Measurements from ENCODE around the gene WWC2. TPM values are rescaled to one million over a fixed set of nuclear protein-coding genes. Genes with fewer than 3 reads are reported as not detected.
"Not testable (repeated sequence)": the region's sequence is repeated elsewhere in the genome, so short reads cannot be mapped to it uniquely, and the experiment has no call there.

Gene WWC2
- total RNA-seq, 1 donor from 2014 or later, result 0.05 TPM

DNA sequence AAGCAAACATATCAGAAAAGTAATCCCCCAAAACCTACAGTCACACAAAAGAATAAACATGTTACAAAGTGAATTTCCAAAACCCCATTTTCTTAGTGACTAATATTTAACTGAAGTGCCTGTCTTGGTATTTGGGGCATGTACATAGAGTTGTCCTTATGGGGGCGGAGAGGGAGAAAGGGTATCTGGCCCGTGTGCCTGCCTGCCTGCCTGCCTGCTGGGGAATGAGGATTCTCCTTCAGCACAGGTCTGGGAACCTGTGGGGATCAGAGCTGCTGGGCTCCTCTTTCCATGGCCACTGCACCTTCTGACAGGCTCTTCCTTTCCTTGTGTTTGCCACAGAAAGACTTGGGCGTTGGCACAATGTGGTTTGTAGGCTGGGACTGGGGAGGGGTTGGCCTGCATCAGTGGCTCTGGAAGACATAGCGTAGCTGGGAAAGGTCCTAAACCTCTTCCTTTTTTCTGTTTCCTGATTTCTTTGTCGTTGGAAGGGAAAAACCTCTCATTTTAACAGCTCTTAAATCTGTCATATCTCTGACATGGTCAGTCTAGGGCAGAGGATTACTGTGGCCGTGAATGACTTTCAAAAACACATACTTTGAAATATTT, 94.8 kb downstream of the WWC2 start:
- intact Hi-C loops (cut with micrococcal nuclease), result not testable (repeated sequence)

DNA sequence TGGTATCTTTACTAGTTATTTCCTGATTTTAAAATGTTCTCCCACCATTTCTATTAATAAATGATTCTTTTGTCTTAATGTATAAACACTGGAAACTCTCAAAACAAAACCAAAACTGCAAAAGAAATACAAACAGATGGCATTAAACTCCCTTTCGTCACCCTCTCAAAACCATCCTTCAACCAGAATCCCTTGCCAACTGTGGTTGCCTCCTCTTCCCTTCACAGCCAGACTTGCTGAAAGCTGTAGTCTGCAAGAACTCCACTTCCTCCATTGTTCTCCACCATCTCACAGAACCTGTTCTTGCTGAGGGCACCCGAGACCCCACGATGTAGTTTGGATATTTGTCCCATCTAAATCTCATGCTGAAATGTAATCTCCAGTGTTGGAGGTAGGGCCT, 96.5 kb downstream of the WWC2 start:
- intact Hi-C loops (cut with micrococcal nuclease), result no loop called here

DNA sequence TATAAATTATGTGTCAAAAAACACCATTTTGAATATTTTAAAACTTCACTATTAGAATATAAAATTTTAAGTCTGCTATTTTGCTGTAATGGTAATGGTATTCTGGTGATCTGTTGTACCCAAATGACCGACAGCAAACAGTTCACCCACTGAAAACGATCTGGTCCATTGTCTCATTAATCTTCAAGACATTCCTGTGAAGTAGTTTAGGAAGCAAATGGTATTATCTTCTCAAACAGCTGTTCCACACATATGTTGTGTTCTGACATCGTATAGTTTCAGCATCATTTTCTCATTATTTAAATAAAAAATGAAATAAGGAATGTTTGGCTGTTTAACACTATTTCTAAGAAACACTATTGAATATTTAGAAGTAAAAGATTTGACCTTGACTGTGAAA, 98.1 kb downstream of the WWC2 start:
- intact Hi-C loops (cut with micrococcal nuclease), result no loop called here

DNA sequence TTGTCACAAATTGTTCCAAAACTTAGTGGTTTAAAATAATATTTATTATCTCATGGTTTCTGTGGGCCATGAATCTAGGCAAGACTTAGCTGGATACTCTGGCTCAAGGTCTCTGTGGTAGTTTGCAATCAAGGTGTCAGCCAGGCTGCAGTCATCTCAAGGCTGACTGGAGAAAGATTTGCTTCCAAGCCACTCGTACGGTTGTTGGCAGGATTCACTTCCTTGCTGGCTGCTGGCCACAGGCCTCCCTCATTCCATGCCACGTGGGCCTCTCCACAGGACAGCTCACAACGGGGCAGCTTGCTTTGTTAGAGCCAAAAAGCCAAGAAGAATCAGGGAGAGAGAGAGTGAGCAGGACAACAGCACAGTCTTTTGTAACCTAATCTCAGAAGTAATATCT, 101.4 kb downstream of the WWC2 start:
- intact Hi-C loops (cut with micrococcal nuclease), result no loop called here

DNA sequence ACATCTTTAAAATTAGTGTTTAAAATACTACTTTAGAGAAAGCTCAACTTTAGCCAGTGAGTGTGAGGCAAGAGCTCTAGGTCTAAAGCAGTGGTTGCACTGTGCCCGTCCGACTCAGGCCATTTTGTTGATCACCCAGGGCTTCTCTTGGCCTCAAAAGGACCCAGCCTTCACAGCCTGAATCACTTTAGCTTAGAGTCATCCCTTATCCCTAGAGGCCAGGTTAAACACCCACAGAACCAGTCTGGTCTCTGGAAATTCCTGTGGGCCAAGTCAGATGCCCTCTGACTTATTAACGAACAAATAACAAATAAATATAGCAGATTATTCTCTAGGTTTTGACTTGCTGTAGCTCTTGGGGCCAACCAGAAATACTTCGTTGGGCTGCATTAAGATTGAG, 102.3 kb downstream of the WWC2 start:
- intact Hi-C loops (cut with micrococcal nuclease), result no loop called here

DNA sequence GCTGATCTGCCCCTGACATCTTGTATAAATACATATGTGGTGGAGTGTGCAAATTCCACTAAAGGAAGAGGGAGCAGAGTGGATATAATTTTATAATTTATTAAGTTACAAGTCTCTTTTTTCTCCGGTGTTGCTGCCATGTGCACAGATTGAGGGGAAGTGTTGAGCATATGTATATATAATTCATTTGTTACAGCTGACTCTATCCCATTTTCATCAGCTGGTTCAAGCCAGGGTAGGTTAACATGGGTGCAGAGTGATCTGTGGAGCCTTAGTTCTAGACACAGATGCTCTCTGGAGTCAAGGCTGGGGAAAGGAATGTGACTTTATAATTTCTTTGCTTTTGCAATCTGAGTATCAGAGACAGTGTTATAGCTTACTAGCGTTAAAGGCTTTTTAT, 103.5 kb downstream of the WWC2 start:
- intact Hi-C loops (cut with micrococcal nuclease), result no loop called here

DNA sequence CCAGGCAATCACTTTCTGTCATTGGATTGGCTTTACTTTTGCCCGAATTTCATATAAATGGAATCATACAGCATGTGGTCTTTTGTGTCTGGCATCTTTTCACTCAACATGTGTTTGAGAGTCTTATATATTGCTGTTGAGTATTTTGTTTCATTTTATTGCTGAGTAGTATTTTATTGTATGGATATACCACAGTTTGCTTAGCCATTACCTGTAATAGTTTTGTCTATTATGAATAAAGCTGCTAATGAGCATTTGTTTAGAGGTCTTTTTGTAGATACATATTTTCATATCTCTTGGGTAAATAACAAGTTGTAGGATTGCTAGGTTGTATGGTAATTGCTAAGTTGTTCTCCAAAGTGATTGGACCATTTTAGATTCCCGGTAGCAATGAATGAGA, 105.7 kb downstream of the WWC2 start:
- intact Hi-C loops (cut with micrococcal nuclease), result no loop called here

DNA sequence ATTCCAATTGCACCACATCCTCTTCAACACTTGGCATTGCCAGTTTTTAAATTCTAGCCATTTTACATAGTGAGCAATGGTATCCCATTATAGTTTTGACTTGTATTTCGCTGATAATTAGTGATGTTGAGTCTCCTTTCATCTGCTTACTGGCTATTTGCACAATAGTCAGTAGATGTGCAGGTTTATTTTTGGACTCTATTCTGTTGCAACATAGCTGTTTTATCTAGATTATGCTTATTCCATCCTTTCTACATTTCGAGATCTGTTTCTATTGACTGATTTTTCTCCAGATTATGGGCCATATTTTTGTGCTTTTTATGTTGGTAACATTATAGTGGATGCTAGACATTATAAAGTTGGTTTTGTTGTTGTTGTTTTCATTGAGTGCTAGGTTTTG, 106.1 kb downstream of the WWC2 start:
- intact Hi-C loops (cut with micrococcal nuclease), result no loop called here

DNA sequence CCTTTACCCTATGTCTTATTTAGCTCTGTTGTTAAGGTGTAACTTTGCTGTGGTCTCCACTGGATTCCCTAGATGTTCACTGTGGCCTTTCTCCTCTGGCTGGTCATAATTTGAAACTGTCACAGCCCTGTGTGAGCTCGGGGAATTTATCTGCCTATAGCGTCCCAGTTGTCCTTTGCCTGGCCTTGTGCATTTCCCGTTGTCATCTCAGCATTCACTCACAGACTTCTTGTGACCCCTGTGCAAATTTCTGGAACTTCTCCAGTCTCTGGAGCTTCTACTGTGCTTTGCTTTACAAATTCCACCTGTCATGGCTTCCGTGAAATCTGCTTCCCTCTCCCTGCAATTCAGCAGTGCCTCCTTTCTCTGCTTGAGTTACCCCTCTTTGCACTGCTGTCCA, 106.7 kb downstream of the WWC2 start:
- intact Hi-C loops (cut with micrococcal nuclease), result no loop called here

DNA sequence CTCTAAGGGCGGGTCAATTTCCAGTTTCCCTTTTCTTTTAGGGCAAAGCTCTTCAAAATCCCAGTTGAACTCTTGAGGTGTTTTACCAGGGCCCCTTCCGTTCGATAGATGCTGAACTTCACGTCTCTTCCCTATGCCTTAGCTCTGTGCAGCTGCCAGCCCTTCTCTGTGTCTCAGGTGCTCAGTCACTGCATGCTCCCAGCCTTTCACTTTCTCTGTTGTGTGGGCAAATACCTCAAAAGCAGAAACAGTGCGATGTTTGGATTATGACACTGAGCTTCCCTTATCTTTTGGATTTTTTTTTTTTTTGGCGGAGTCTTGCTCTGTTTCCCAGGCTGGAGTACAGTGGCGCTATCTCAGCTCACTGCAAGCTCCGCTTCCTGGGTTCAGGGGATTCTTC, 112.5 kb downstream of the WWC2 start:
- intact Hi-C loops (cut with micrococcal nuclease), result no loop called here

DNA sequence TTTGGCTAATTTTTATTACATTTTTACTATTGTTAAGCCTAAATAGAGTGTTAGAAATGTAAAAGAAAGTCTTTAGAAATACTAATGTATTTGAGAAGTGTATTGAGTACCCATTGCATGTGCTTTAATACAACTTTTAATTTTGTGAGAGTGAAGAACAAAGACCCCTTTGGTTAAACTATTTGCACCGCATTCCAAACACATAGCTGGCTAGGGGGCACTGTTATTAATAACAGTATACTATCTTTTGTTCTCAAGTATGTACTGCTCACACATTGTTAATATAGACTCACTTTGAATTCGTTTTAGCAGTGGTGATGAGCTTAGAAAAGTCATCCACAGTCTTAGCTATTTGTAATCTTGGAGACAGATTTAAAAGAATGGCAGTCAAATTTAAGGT, 114.9 kb downstream of the WWC2 start:
- intact Hi-C loops (cut with micrococcal nuclease), result no loop called here

DNA sequence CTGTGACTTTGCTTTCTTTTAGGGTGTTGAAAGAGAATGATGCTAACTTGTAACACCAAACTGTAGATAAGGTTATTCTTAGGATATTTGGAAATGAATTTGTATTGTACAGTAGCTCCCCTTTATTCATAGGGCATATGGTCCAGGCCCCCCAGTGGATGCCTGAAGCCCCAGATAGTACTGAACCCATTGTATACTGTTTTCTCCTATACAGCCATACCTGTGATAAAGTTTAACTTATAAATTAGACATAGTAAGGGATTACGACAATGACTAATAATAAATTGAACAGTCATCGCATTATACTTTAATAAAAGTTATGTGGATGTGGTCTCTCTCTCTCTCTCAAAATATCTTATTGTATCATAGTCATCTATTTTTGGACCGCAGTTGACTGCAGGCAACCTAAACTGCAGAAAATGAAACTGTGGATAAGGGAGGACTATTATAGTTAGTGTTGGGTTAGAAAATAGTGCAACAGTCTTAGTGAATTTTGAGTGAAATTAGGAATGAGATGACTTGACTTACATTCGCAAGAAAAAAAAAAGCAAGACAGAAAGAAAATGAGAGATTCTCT, 115.9 kb downstream of the WWC2 start:
- intact Hi-C loops (cut with micrococcal nuclease), result no loop called here

DNA sequence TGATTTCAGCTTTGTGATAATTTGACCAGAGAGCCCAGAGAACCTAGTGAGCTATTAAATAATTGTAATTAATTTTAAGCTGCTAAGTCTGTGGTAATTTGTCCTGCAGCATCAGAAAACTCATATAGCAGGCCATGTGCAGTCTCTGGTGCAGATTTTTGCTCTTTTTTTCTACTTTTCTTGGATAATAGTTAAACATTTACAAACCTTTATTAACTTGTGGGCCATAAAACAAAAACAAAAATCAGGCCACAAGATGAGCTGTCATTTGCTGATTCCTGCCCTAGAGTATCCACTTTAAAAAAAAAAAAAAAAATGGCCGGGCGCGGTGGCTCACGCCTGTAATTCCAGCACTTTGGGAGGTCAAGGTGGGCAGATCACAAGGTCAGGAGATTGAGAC, 121.2 kb downstream of the WWC2 start:
- intact Hi-C loops (cut with micrococcal nuclease), result no loop called here

DNA sequence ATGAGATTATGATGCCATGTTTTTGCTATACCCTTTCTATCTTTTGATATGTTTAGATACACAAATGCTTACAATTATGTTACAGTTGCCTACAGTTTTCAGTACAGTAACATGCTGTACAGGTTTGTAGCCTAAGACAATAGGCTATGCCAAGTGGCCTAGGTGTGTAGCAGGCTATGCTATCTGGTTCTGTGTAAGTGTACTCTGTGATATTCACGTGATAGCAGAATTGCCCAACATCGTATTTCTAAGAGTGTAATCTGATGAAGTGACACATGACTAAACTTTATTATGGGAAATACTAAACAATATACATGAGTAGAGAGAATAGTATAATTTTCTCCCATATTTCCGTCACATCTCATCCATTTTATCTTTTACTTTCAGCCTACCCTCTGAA, 124.0 kb downstream of the WWC2 start:
- intact Hi-C loops (cut with micrococcal nuclease), result no loop called here

DNA sequence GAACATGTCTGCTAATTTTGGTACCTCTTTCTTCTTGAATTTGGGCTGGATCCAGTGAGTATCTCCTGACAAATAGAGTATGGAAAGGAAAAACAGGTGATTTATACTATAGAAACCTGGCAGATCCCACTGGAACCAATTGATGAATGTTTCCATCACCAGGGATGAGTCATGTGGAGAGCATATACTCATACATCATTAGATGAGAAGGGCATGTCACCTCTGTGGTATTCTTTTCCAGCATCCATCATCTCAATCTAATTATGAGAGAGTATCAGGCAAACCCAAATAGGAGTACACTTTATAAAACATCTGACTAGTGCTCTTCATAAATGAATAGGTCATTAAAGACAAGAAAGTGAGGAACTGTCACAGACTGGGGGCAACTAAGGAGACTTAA, 130.3 kb downstream of the WWC2 start:
- intact Hi-C loops (cut with micrococcal nuclease), result no loop called here

DNA sequence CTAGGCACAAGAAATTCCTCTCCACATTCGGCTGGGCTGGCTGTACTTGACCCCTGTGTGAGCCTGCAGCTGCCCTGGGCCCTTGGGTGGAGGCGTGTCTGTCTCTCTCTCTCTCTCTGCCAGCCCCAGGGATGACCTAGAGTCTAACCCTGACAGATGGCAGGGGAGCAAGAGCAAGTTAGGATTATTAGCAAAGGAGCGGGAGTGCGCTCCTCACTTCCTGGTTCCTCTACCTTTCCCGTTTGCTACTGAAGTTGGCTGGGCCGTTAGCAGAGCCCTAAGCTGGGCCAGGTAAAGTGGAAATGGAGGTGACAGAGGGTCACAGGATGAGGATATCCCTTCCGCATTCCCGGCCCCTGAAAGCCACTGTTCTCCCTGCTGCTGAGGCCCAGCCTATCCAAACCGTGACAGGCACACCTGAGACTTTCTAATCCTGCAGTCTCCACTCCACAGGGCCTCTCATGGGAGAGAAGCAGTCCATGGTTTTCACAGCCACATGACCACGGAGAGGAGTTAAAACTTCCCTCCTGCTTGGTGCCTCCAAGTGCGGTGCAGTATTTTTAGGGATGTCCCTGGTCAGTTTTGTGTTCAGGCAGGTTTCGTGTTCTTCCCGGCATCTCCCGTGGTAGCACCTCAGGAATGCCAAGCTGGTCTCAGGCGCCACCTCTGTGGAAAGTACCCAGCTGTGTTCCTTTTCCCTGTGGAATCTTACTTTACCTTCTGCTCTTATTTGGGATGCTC, 141.7 kb downstream of the WWC2 start:
- intact Hi-C loops (cut with micrococcal nuclease), result no loop called here

DNA sequence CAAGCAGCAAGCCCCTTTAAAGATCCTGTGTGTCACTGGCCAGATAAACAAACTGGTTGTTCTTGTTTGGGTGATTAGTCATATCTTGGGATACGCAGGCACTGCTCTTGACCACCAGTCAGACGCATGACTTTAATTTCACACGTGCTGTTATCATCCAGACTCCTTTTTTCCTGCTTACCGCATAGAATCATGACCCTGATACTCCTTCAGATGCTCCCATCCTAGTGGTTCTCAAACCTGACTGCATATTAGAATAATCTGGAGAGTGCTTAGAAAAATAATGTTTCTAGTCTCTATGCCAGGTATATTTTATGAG, 142.2 kb downstream of the WWC2 start:
- intact Hi-C loops (cut with micrococcal nuclease), result no loop called here

DNA sequence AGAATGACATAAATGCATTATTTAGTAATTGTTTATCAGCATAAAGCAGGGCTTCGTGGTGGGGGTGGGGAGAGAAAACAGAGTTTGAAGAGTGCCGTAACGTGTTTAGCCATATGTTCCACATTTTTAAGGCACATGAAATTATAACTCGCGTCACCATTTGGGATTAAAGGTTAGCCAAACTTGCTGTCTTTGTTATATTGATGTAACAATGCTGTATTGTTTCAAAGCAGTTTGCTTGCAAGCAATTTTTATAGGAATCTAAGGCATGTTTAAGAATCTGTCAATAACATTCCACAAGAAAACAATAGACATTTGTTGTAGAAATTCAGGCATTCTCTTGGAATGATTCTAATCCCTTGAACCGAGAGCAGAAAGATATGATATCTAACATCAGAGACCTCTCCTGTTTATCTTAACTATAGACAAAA, 142.7 kb downstream of the WWC2 start:
- intact Hi-C loops (cut with micrococcal nuclease), result no loop called here

DNA sequence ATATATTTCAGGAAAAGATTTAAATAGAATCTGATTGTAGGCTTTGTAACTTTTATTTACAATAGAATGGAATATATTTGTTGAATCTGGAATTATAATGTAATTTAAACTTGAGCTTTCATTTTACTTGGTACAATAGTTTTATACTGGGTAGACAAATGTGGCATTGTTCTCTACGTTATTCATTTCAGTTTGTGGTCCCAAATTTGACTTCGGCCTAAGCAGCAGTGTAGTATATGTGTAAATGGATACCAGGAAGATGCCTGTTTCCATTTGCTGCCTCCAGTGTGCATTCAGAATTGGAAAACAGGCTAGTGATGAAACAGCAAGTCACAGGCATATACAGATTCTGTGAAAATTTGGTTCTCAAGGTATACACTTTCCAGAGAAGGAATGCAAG, 143.2 kb downstream of the WWC2 start:
- intact Hi-C loops (cut with micrococcal nuclease), result no loop called here

DNA sequence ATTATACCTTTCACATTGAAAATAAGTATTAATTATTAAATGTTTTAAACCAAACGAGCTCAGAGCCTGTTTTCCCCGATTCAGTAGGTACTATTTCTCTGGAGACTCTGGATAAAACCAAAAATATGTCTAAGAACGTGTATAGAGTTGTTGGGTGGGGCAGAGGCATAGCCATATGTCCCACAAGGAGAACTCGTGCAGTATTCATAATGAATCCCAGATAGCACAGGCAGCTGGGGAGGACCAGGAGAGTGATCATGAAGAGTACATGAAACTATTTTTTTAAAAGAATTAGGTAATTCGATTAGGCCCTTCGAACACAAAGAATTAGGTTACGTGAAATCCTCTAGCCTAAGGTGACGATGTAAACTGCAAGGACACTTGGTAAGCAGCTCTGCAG, 145.0 kb downstream of the WWC2 start:
- intact Hi-C loops (cut with micrococcal nuclease), result no loop called here

DNA sequence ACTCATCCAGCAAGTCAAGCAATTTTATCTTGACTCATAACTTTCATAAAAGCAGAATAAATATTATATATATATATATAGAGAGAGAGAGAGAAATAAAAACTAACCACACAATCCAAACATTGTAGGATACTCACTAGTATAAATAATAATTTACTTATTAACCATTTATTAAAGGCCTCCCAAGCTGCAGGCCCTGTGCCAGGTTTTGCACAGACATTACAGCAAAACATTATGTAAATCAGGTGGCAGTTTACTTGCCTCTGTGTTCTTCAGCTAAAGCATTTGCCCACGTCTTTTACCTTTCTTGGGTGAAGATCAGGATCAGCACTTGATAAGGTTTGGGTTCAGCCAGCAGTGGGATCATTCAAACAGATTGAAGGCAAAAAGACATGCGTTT, 145.4 kb downstream of the WWC2 start:
- intact Hi-C loops (cut with micrococcal nuclease), result no loop called here

DNA sequence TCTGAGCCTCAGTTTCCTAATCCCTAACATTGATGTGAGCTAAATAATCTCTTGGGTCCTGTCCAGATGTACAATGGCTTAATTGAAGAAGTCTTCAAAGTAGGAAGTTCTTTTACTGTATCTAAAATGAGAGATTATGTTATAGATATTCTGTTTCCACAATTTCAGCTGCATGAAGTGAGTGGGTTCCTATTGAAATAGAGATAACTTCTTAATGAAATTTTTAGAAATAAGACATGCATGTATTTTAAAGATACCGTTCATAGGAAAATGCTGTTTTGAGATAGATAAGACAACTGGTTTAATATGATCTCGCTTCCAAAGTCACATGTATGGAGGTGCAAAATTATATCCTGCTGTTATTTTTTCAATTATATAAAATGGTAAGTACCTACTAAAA, 149.1 kb downstream of the WWC2 start:
- intact Hi-C loops (cut with micrococcal nuclease), result no loop called here

DNA sequence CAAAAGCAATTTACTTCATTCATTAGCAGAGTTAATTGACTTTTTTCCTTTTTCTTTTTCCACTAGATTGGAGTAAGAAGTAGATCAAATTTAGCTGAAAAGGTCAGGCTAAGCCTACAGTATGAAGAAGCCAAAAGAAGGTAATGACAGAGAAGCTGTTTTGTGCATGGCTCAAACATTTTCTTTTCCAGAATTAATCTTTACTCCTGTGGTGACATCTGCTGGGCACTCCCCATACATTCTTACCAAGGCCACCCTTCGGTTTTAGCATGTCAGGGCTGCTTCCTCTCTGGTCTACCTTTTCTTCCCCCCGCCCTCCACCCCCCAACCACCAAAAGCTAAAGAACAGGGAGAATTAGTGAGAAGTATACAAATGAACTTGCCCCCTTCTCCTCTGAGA, 150.8 kb downstream of the WWC2 start:
- intact Hi-C loops (cut with micrococcal nuclease), result no loop called here
